Hepatocyte (in vitro differentiated cells): ENCODE data around the gene ST6GALNAC4. TPM values are rescaled to one million over a fixed set of nuclear protein-coding genes. Genes with fewer than 3 reads are reported as not detected.

Experiments
- DNase-seq: peaks from one replicate; pipeline ENCODE4 v3.0.0-alpha.2; 2016; ENCODE audit warnings: low spot score
- H2AFZ ChIP-seq: fragments of 200-600 bp; sonication (generic); 2 replicates; pipeline ENCODE4 v1.6.0; 2016; ENCODE audit warnings: antibody characterized with exemption, mild to moderate bottlenecking
- H3K27ac ChIP-seq: fragments of 200-600 bp; sonication (generic); 2 replicates; pipeline ENCODE4 v1.5.1; 2016; ENCODE audit warnings: mild to moderate bottlenecking
- H3K27me3 ChIP-seq: fragments of 200-600 bp; sonication (generic); 2 replicates; pipeline ENCODE4 v1.6.1; 2016
- H3K36me3 ChIP-seq: fragments of 200-600 bp; sonication (generic); replicated peaks from 2 replicates; pipeline ENCODE4 v1.5.1; 2016; ENCODE audit warnings: low read depth; ENCODE audit not compliant: insufficient read depth
- H3K4me1 ChIP-seq: fragments of 200-600 bp; sonication (generic); 2 replicates; pipeline ENCODE4 v1.5.1; 2016; ENCODE audit warnings: mild to moderate bottlenecking, moderate library complexity; ENCODE audit not compliant: insufficient read depth
- H3K4me2 ChIP-seq: fragments of 200-600 bp; sonication (generic); 2 replicates; pipeline ENCODE4 v1.6.0; 2016
- H3K4me3 ChIP-seq: fragments of 200-600 bp; sonication (generic); 2 replicates; pipeline ENCODE4 v1.5.1; 2016; ENCODE audit warnings: mild to moderate bottlenecking
- H3K79me2 ChIP-seq: fragments of 200-600 bp; sonication (generic); 2 replicates; pipeline ENCODE4 v1.6.0; 2017; ENCODE audit warnings: mild to moderate bottlenecking
- H3K9me2 ChIP-seq: fragments of 200-600 bp; sonication (generic); replicated peaks from 2 replicates; pipeline ENCODE4 v1.6.0; 2017; ENCODE audit warnings: mild to moderate bottlenecking; ENCODE audit not compliant: insufficient read depth
- H3K9me3 ChIP-seq: fragments of 200-600 bp; sonication (generic); 2 replicates; pipeline ENCODE4 v1.5.1; 2016; ENCODE audit warnings: low read depth, mild to moderate bottlenecking
- H4K20me1 ChIP-seq: fragments of 200-600 bp; sonication (generic); 2 replicates; pipeline ENCODE4 v1.6.0; 2016; ENCODE audit warnings: mild to moderate bottlenecking; ENCODE audit not compliant: insufficient read depth, poor library complexity, severe bottlenecking
- EZH2 ChIP-seq: fragments of 200-600 bp; sonication (generic); IDR thresholded peaks from 2 replicates; pipeline ENCODE4 v1.6.1; 2016; ENCODE audit warnings: antibody characterized with exemption, mild to moderate bottlenecking, borderline replicate concordance
- EZH2phosphoT487 ChIP-seq: fragments of 200-600 bp; sonication (generic); IDR thresholded peaks from one replicate; pipeline ENCODE4 v1.6.1; 2018; ENCODE audit warnings: antibody characterized with exemption, mild to moderate bottlenecking, low read depth, moderate library complexity; ENCODE audit not compliant: unreplicated experiment, severe bottlenecking
- WGBS: methylation state at CpG from one replicate; pipeline ENCODE4 v1.1.6; 2016; ENCODE audit warnings: low lambda C conversion rate; ENCODE audit errors: missing lambda C conversion rate; 5-methylcytosine and 5-hydroxymethylcytosine counted together
- polyA plus RNA-seq: library from polyadenylated mRNA; unstranded; fragments of >200 nt; fragmentation: Nextera tagmentation; extraction: Ambion mirVana; gene quantifications from 2 replicates; pipeline ENCODE4 v1.2.1, GENCODE V29; 2016
- total RNA-seq: library from RNA; depleted of rRNA; stranded (reverse); fragments of >200 nt; gene quantifications from 2 replicates; pipeline ENCODE4 v1.2.3, GENCODE V29; 2014
- TF ChIP-seq, protein P1 (sequence below): fragments of 200-600 bp; sonication (generic); IDR thresholded peaks from 2 replicates; pipeline ENCODE4 v1.5.1; 2016; ENCODE audit warnings: antibody characterized with exemption, mild to moderate bottlenecking; ENCODE audit not compliant: poor library complexity

Gene ST6GALNAC4
- total and polyA plus RNA-seq, 2 experiments from 2014 or later, result 14.3 to 14.6 TPM

DNA sequence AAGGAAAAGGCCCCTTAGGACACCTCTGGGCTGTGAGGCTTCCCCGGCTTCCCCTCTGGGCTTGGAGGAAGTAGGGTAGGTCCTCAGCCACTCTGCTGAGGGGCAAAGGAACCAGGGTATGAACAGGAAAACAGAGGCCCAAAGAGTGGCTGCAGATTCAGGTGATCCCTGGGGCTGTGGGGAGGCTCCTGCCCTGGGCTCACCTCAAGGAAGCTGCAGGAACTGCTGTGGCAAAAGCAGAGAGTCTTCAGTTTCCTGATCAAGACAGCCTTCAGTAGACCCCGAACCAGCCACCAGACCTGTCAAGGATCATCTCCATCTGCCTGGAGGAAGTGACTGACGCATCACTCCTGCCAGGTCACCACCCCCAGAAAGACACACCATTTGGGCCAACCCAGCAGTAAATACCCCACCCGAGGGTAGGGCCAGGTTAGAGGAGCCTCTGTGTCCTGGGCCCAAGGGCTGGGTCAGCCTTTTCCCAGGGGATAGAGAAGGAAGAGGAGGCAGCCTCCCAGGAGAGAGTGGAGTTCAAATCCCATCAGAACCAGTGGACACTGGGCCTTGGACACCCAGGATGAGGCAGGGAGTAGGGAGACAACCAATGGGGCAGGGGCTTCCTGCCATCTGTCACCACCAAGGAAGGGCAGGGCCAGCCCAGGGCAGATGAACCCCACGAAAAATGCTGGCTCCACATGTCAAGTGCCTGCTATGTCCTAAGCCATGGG is 11.7 kb downstream of the ST6GALNAC4 start:
- Histone ChIP-seq H3K4me1 (peaks cover 22% of the 10 kb centered on the region), H3K27ac (peak overlapping the region; percentile 71), H3K36me3 (no peaks in the 10 kb centered on the region), H3K4me3 (no peak overlapping the region), H3K79me2 (no peaks in the 10 kb centered on the region), H3K9me2 (no peaks in the 10 kb centered on the region), H3K9me3 (no peaks in the 10 kb centered on the region), H3K4me2 (no peak overlapping the region), H2AFZ (peak overlapping the region; percentile 31), H4K20me1 (no peaks in the 10 kb centered on the region), H3K27me3 (no peaks in the 10 kb centered on the region)
- 77% methylated on average over 5 of the region's 5 CpGs for WGBS
- TF ChIP-seq, protein P1, sequence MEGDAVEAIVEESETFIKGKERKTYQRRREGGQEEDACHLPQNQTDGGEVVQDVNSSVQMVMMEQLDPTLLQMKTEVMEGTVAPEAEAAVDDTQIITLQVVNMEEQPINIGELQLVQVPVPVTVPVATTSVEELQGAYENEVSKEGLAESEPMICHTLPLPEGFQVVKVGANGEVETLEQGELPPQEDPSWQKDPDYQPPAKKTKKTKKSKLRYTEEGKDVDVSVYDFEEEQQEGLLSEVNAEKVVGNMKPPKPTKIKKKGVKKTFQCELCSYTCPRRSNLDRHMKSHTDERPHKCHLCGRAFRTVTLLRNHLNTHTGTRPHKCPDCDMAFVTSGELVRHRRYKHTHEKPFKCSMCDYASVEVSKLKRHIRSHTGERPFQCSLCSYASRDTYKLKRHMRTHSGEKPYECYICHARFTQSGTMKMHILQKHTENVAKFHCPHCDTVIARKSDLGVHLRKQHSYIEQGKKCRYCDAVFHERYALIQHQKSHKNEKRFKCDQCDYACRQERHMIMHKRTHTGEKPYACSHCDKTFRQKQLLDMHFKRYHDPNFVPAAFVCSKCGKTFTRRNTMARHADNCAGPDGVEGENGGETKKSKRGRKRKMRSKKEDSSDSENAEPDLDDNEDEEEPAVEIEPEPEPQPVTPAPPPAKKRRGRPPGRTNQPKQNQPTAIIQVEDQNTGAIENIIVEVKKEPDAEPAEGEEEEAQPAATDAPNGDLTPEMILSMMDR, result no peak
- no peak for TF ChIP-seq EZH2
- no peak for DNase-seq

DNA sequence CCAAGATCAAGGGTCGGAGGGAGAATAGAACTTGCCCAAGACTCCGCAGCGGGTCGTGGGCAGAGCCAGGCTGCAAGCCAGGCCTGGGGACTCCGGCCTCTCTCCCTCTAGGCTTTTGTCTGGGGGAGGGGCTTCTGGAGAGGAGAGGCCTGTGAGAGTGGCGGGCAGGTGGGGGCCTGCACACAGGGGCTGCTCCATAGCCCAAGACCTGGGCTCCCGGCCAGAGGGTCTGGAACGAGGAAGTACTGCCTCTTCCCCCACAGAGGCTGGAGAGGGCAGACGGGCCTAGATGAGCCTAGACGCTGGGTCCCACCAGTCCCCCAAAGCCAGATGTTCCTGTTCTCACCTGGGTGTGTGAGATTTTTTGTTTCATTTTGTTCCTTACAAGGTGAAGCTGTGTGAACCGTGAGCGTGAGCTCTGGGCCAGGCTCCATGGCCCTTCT is 12.3 kb downstream of the ST6GALNAC4 start:
- no peaks in the 10 kb centered on the region for H3K79me2 ChIP-seq
- peak; percentile 50 for DNase-seq
- peak overlapping the region; percentile 31 for H2AFZ ChIP-seq
- H3K9me3 ChIP-seq, result no peaks in the 10 kb centered on the region
- TF ChIP-seq, protein P1, result no peak
- no peak for TF ChIP-seq EZH2
- no peak for TF ChIP-seq EZH2phosphoT487
- no peak overlapping the region for H3K4me2 ChIP-seq
- H3K36me3 ChIP-seq, result no peaks in the 10 kb centered on the region
- no peaks in the 10 kb centered on the region for H4K20me1 ChIP-seq
- peak overlapping the region; percentile 71 for H3K27ac ChIP-seq
- H3K9me2 ChIP-seq, result no peaks in the 10 kb centered on the region
- H3K27me3 ChIP-seq, result no peaks in the 10 kb centered on the region
- peaks cover 28% of the 10 kb centered on the region for H3K4me1 ChIP-seq
- H3K4me3 ChIP-seq, result no peak overlapping the region
- 76% methylated on average over 12 of the region's 12 CpGs for WGBS

DNA sequence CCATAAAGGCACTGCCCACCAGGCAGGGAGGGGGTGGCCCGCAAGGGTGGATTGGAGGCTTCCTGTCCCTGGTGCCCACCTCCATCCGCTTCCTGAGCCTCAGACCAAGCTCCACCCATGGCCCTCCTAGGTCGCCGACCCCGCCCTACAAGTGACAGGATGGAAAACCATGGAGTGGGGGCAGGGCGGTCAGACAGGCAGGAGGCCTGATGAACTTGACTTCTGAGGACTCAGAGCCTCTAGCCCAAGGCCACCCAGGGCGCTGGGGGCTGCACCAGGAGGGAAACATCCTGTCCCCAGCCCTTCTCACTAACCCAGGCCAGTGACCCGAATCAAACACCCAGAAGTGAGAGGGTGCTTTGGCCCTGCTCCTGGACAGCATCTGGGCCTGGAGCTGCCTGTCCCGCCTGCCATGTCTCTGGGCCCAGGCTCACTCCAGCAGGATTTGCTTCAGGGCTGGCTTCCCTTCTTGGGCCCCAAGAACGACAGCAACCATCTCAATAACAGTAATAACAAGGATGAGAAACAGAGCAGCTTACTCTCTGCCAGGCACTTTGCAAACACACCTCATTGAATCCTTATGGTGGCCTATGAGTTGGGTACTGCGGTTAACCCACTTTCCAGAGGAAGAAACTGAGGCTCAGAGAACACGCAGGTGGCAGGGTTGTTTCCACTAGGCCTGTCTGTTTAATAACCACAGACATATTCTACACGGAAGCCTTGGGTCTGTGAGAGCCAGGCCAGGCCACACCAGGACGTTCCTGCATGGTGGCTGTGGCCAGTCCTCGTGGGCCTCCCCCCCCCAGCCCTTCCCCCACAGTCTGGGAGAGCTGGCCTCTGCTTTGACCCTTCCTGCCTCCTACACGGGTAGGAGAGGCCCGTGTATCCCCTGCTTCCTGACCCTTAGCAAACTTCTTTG is 13.0 kb downstream of the ST6GALNAC4 start:
- H3K27me3 ChIP-seq, result no peaks in the 10 kb centered on the region
- peak; percentile 48 for DNase-seq
- peak overlapping the region; percentile 71 for H3K27ac ChIP-seq
- WGBS, result 61% methylated on average over 17 of the region's 17 CpGs
- H4K20me1 ChIP-seq, result no peaks in the 10 kb centered on the region
- no peak overlapping the region for H3K4me3 ChIP-seq
- TF ChIP-seq EZH2phosphoT487, result no peak
- no peak for TF ChIP-seq EZH2
- TF ChIP-seq, protein P1, result no peak
- H3K79me2 ChIP-seq, result peaks cover under 1% of the 10 kb centered on the region
- no peaks in the 10 kb centered on the region for H3K9me2 ChIP-seq
- no peaks in the 10 kb centered on the region for H3K36me3 ChIP-seq
- H3K4me2 ChIP-seq, result no peak overlapping the region
- H3K9me3 ChIP-seq, result no peaks in the 10 kb centered on the region
- no peak overlapping the region for H2AFZ ChIP-seq
- H3K4me1 ChIP-seq, result peaks cover 28% of the 10 kb centered on the region
